Lower leg skin (tissue), 4 donors: ENCODE data around the gene POLG2. TPM values are rescaled to one million over a fixed set of nuclear protein-coding genes. Genes with fewer than 3 reads are reported as not detected.
"Not testable (repeated sequence)": the region's sequence is repeated elsewhere in the genome, so short reads cannot be mapped to it uniquely, and the experiment has no call there.

Source experiments
- DNase-seq, 2 donors: peaks; one replicate each; pipeline ENCODE4 v3.0.0-alpha.2; 2019; ENCODE audit warnings: low spot score in 2 of 2
- H3K4me3 ChIP-seq: fragments of 200-600 bp; sonication (generic); 2 replicates; pipeline ENCODE4 v1.5.1; 2017; ENCODE audit warnings: mild to moderate bottlenecking, low read depth; ENCODE audit not compliant: poor library complexity, severe bottlenecking
- CTCF ChIP-seq, 3 donors: fragments of 450-650 bp; IDR thresholded peaks; one replicate each; pipeline ENCODE4 v1.5.1; 2016; ENCODE audit warnings: antibody characterized with exemption in 3 of 3, mild to moderate bottlenecking in 3 of 3, moderate library complexity in 2 of 3
- POLR2A ChIP-seq, 2 donors: fragments of 450-650 bp; IDR thresholded peaks; one replicate each; pipeline ENCODE4 v1.6.1; 2016 to 2017; ENCODE audit warnings: antibody characterized with exemption in 2 of 2, mild to moderate bottlenecking in 1 of 2, moderate library complexity in 1 of 2
- WGBS, 2 donors: methylation state at CpG; one replicate each; pipeline ENCODE4 v1.1.5; 2018; 5-methylcytosine and 5-hydroxymethylcytosine counted together
- intact Hi-C: fragments of 100-400 bp; cut with DNase I; formaldehyde crosslinking; loops from one replicate; pipeline ENCODE4 v1.15.0; 2023; ENCODE audit warnings: low total_unique reads
- total RNA-seq, 4 donors: library from RNA; depleted of rRNA; stranded (reverse); fragments of >200 nt; gene quantifications; one replicate each; pipeline ENCODE4 v1.1.0, GENCODE V29; 2016

Gene POLG2
- total RNA-seq, 4 donors from 2014 or later = 2.2 to 7.7 (median 4.2) TPM

- intact Hi-C loops = no loop called here
- no peak overlapping the region for H3K4me3 ChIP-seq
- TF ChIP-seq POLR2A (IDR thresholded peaks at IDR 0.05) (no peak), CTCF (IDR thresholded peaks at IDR 0.05) (no peak)
- WGBS, 2 donors = 96 to 100% methylated on average over 1 of the region's 1 CpG
- no peak for DNase-seq
Observed at GRCh38 chr17:64447526-64447925, 49.3 kb downstream of the POLG2 start.

- WGBS, 2 donors = 83% methylated on average over 6 of the region's 6 CpGs
- no peak for TF ChIP-seq CTCF (IDR thresholded peaks at IDR 0.05)
- no peak for TF ChIP-seq POLR2A (IDR thresholded peaks at IDR 0.05)
Observed at GRCh38 chr17:64443086-64443760, 53.6 kb downstream of the POLG2 start.

GRCh38 chr17:64442541-64442971, 54.3 kb downstream of the POLG2 start:
- no peak overlapping the region for H3K4me3 ChIP-seq
- WGBS, 2 donors = 73 to 88% methylated on average over 3 of the region's 3 CpGs
- no peak for TF ChIP-seq POLR2A (IDR thresholded peaks at IDR 0.05)
- no peak for TF ChIP-seq CTCF (IDR thresholded peaks at IDR 0.05)
- intact Hi-C loops = no loop called here
- DNase-seq = no peak

More at GRCh38 chr17:64443086-64443760, 53.6 kb downstream of the POLG2 start:
- no peak overlapping the region for H3K4me3 ChIP-seq
- intact Hi-C loops = no loop called here
- DNase-seq = no peak

- peak in 1 of 2 donors; percentile 23 for DNase-seq
- H3K4me3 ChIP-seq = no peak overlapping the region
- TF ChIP-seq CTCF (IDR thresholded peaks at IDR 0.05) (no peak), POLR2A (IDR thresholded peaks at IDR 0.05) (no peak)
- intact Hi-C loops = no loop called here
- 48 to 56% methylated on average over 10 of the region's 10 CpGs for WGBS, 2 donors
Observed at GRCh38 chr17:64441772-64442540, 54.9 kb downstream of the POLG2 start.

GRCh38 chr17:64439956-64440355, 56.9 kb downstream of the POLG2 start:
- TF ChIP-seq POLR2A (IDR thresholded peaks at IDR 0.05) (no peak), CTCF (IDR thresholded peaks at IDR 0.05) (no peak)
- DNase-seq = no peak
- intact Hi-C loops = no loop called here
- WGBS, 2 donors = 90 to 95% methylated on average over 2 of the region's 2 CpGs
- no peak overlapping the region for H3K4me3 ChIP-seq

- DNase-seq, intact Hi-C loops, H3K4me3 ChIP-seq: not testable (repeated sequence)
- WGBS, 2 donors = 90 to 96% methylated on average over 1 of the region's 1 CpG
Observed at GRCh38 chr17:64439521-64439920, 57.3 kb downstream of the POLG2 start.
